ENCODE measurements around the gene MTNR1A.

GRCh38 chr4:186536285-186536684, 19.1 kb downstream of the MTNR1A start:
- TF ChIP-seq EP300 (IDR thresholded peaks at IDR 0.05) (no peak), CTCF (IDR thresholded peaks at IDR 0.05) (no peak), POLR2A (IDR thresholded peaks at IDR 0.05) (no peak)

All from sigmoid colon (tissue), 4 donors.